ENCODE results near the gene APLP2. TPM values are rescaled to one million over a fixed set of nuclear protein-coding genes. Genes with fewer than 3 reads are reported as not detected.
"Not testable (repeated sequence)": the region's sequence is repeated elsewhere in the genome, so short reads cannot be mapped to it uniquely, and the experiment has no call there.

APLP2 gene
- total RNA-seq, 3 donors from 2014 or later (not counting 1 experiment from before 2014, with no cell fraction given), result 99.8 to 119 (median 116) TPM

GRCh38 chr11:130192845-130193267 lies 123.2 kb downstream of the APLP2 start:
- TF ChIP-seq CTCF (IDR thresholded peaks at IDR 0.05), result no peak
- intact Hi-C loops (cut with micrococcal nuclease), result no loop called here
- no peaks in the 10 kb centered on the region for H3K36me3 ChIP-seq (ENCODE audit: control insufficient read depth, insufficient read depth, low read length)

GRCh38 chr11:130193551-130193950 lies 123.9 kb downstream of the APLP2 start:
- H3K4me1 Mint-ChIP-seq; H3K27ac Mint-ChIP-seq; intact Hi-C loops (cut with micrococcal nuclease); H3K27me3 ChIP-seq (ENCODE audit: control insufficient read depth, insufficient read depth, low read length); H3K9me3 ChIP-seq (ENCODE audit: control insufficient read depth, insufficient read depth, low read length); DNase-seq; H3K4me3 ChIP-seq (ENCODE audit: low read length); H3K4me3 Mint-ChIP-seq; H3K27ac ChIP-seq (ENCODE audit: low read length); ATAC-seq; H3K36me3 ChIP-seq (ENCODE audit: control insufficient read depth, insufficient read depth, low read length); H3K9me3 Mint-ChIP-seq; H3K36me3 Mint-ChIP-seq; H3K27me3 Mint-ChIP-seq (ENCODE audit: low read depth in 2 of 2); H3K4me1 ChIP-seq (ENCODE audit: control insufficient read depth, insufficient read depth, low read length): not testable (repeated sequence)
- WGBS (ENCODE audit: insufficient coverage), result 95% methylated on average over 12 of the region's 14 CpGs

More at GRCh38 chr11:130192845-130193267, 123.2 kb downstream of the APLP2 start:
- Mint-ChIP-seq H3K27ac (no peak overlapping the region), H3K4me1 (no peaks in the 10 kb centered on the region), H3K27me3 (ENCODE audit: low read depth in 2 of 2) (no peaks in the 10 kb centered on the region), H3K9me3 (no peaks in the 10 kb centered on the region), H3K4me3 (no peak overlapping the region), H3K36me3 (no peaks in the 10 kb centered on the region)
- Histone ChIP-seq H3K9me3 (ENCODE audit: control insufficient read depth, insufficient read depth, low read length) (no peaks in the 10 kb centered on the region), H3K4me3 (ENCODE audit: low read length) (no peak overlapping the region), H3K27me3 (ENCODE audit: control insufficient read depth, insufficient read depth, low read length) (no peaks in the 10 kb centered on the region), H3K27ac (ENCODE audit: low read length) (no peak overlapping the region), H3K4me1 (ENCODE audit: control insufficient read depth, insufficient read depth, low read length) (no peaks in the 10 kb centered on the region)
- DNase-seq (no peak), ATAC-seq (no peak)
- 83% methylated on average over 4 of the region's 4 CpGs for WGBS (ENCODE audit: insufficient coverage)

Other genes starting within 250 kb of the APLP2 start
- 10 to 100 TPM; 26.9 to 36.3 (median 35.2) TPM for gene NFRKB, start 174.3 kb upstream of the APLP2 start, total RNA-seq
- 10 to 100 TPM; 10.3 to 13.1 (median 12.5) TPM for gene PRDM10, start 67.1 kb upstream of the APLP2 start, total RNA-seq
- gene ST14, start 89.9 kb downstream of the APLP2 start, total RNA-seq, result 1 to 10 TPM in 2 of 3 donors, under 1 TPM in 1; 0.61 to 1.9 (median 1.0) TPM
- 100 to 1,000 TPM; 103 to 131 (median 105) TPM for gene ZBTB44, start 245.0 kb downstream of the APLP2 start, total RNA-seq

All from natural killer cell (primary cell).